Fibroblast of lung (primary cell): ENCODE results near the gene PHACTR2. TPM values are rescaled to one million over a fixed set of nuclear protein-coding genes. Genes with fewer than 3 reads are reported as not detected.

Source experiments
- DNase-seq, 2 donors: peaks; one replicate each; pipeline versions ENCODE4 v3.0.0 to v3.0.0-alpha.2; 2010; ENCODE audit warnings: low read depth in 2 of 2
- H2AFZ ChIP-seq: 2 replicates; pipeline ENCODE4 v1.5.1; 2012; ENCODE audit warnings: low read length, control low read depth, inconsistent platforms
- H3K27ac ChIP-seq: 2 replicates; pipeline ENCODE4 v1.5.1; 2011; ENCODE audit warnings: low read length, control low read depth; ENCODE audit not compliant: insufficient read depth
- H3K27me3 ChIP-seq: 2 replicates; pipeline ENCODE4 v1.5.1; 2011; ENCODE audit warnings: mild to moderate bottlenecking, low read length; ENCODE audit not compliant: control insufficient read depth, insufficient read depth
- H3K36me3 ChIP-seq: 2 replicates; pipeline ENCODE4 v1.5.1; 2011; ENCODE audit warnings: low read length; ENCODE audit not compliant: control insufficient read depth, insufficient read depth
- H3K4me1 ChIP-seq: 2 replicates; pipeline ENCODE4 v1.5.1; 2011; ENCODE audit warnings: low read length; ENCODE audit not compliant: control insufficient read depth, insufficient read depth; ENCODE audit errors: extremely low read depth
- H3K4me2 ChIP-seq: 2 replicates; pipeline ENCODE4 v1.5.1; 2011; ENCODE audit warnings: low read length, control low read depth; ENCODE audit not compliant: insufficient read depth; ENCODE audit errors: extremely low read depth
- H3K4me3 ChIP-seq, 4 experiments: fragments of 200-600 bp in 1 of 4; sonication (generic) in 1 of 4; replicated peaks in 1 of 4; 2 replicates each; pipeline ENCODE4 v1.5.1; 2011 to 2016; ENCODE audit warnings: low read length in 4 of 4, low read depth in 3 of 4, mild to moderate bottlenecking in 3 of 4, control low read depth in 2 of 4, inconsistent platforms in 1 of 4, mixed read lengths in 1 of 4; ENCODE audit not compliant: insufficient read depth in 1 of 4; ENCODE audit errors: control extremely low read depth in 1 of 4
- H3K79me2 ChIP-seq: 2 replicates; pipeline ENCODE4 v1.5.1; 2012; ENCODE audit warnings: mild to moderate bottlenecking, low read length, inconsistent platforms; ENCODE audit not compliant: control insufficient read depth, insufficient read depth
- H3K9ac ChIP-seq: 2 replicates; pipeline ENCODE4 v1.5.1; 2011; ENCODE audit warnings: mild to moderate bottlenecking, low read length, control low read depth; ENCODE audit not compliant: insufficient read depth
- H3K9me3 ChIP-seq: 2 replicates; pipeline ENCODE4 v1.5.1; 2012; ENCODE audit warnings: low read depth, low read length; ENCODE audit not compliant: control insufficient read depth, insufficient read depth
- H4K20me1 ChIP-seq: 2 replicates; pipeline ENCODE4 v1.5.1; 2011; ENCODE audit warnings: low read length; ENCODE audit not compliant: control insufficient read depth, insufficient read depth; ENCODE audit errors: extremely low read depth
- CTCF ChIP-seq, 2 donors: IDR thresholded peaks in 1 of 2; conservative IDR thresholded peaks in 1 of 2; 1 replicate in 1 of 2; 2 replicates in 1 of 2; pipeline ENCODE4 v1.5.1; 2011 to 2012; ENCODE audit warnings: low read length in 2 of 2, control low read depth in 1 of 2, inconsistent platforms in 1 of 2, low read depth in 1 of 2, mild to moderate bottlenecking in 1 of 2
- EZH2 ChIP-seq: IDR thresholded peaks from 2 replicates; pipeline ENCODE4 v1.5.1; 2012; ENCODE audit warnings: low read length, control low read depth, mild to moderate bottlenecking; ENCODE audit errors: missing control alignments
- polyA plus RNA-seq, 2 donors: library from polyadenylated mRNA; depleted of rRNA in 1 of 2; stranded (reverse) in 1 of 2; unstranded in 1 of 2; fragments of >200 nt; gene quantifications; 2 replicates each; pipeline ENCODE4 v1.2.1, GENCODE V29; 2011 to 2012; ENCODE audit warnings: missing spikeins in 1 of 2
- total RNA-seq: library from RNA; depleted of rRNA; stranded (reverse); fragments of >200 nt; gene quantifications from 2 replicates; pipeline ENCODE4 v1.2.1, GENCODE V29; 2014

PHACTR2 gene
- total and polyA plus RNA-seq, 2 donors (not counting 1 experiment from before 2014, with no cell fraction given), result 40.1 to 55.0 TPM

- Histone ChIP-seq H4K20me1 (no peaks in the 10 kb centered on the region), H3K36me3 (no peaks in the 10 kb centered on the region), H3K4me2 (no peak overlapping the region), H3K9me3 (no peaks in the 10 kb centered on the region), H3K4me1 (peaks cover 5% of the 10 kb centered on the region), H2AFZ (no peak overlapping the region), H3K9ac (no peak overlapping the region), H3K79me2 (no peaks in the 10 kb centered on the region), H3K4me3 (no peak overlapping the region), H3K27ac (no peak overlapping the region), H3K27me3 (no peaks in the 10 kb centered on the region)
- peak in 1 of 2 donors; percentile 85 for DNase-seq
- TF ChIP-seq CTCF (conservative IDR thresholded peaks at IDR 0.05 in 1 of 2, IDR thresholded peaks at IDR 0.05 in 1 of 2; ENCODE audit: low read depth in 1 of 2, low read length in 2 of 2) (no peak), EZH2 (no peak)
Measured at GRCh38 chr6:143822584-143823024, 144.8 kb downstream of the PHACTR2 start.

- H3K4me2 ChIP-seq, result no peak overlapping the region
Measured at GRCh38 chr6:143823548-143823947, 145.8 kb downstream of the PHACTR2 start.

GRCh38 chr6:143828572-143828971 is 150.8 kb downstream of the PHACTR2 start:
- Histone ChIP-seq H2AFZ (no peak overlapping the region), H3K27me3 (no peaks in the 10 kb centered on the region), H3K4me1 (no peaks in the 10 kb centered on the region), H4K20me1 (no peaks in the 10 kb centered on the region), H3K79me2 (no peaks in the 10 kb centered on the region), H3K27ac (no peak overlapping the region), H3K4me2 (no peak overlapping the region), H3K9ac (no peak overlapping the region), H3K4me3 (no peak overlapping the region), H3K36me3 (no peaks in the 10 kb centered on the region), H3K9me3 (no peaks in the 10 kb centered on the region)
- DNase-seq, result no peak
- TF ChIP-seq EZH2, result no peak

More at GRCh38 chr6:143823548-143823947, 145.8 kb downstream of the PHACTR2 start:
- Histone ChIP-seq H3K4me1 (peaks cover 5% of the 10 kb centered on the region), H3K27me3 (no peaks in the 10 kb centered on the region), H4K20me1 (no peaks in the 10 kb centered on the region), H3K79me2 (no peaks in the 10 kb centered on the region), H3K9ac (no peak overlapping the region), H3K9me3 (no peaks in the 10 kb centered on the region), H3K27ac (no peak overlapping the region), H3K36me3 (no peaks in the 10 kb centered on the region), H3K4me3 (no peak overlapping the region), H2AFZ (no peak overlapping the region)
- DNase-seq, result peak; percentile 9 to 33
- TF ChIP-seq EZH2, result no peak
- TF ChIP-seq CTCF (conservative IDR thresholded peaks at IDR 0.05 in 1 of 2, IDR thresholded peaks at IDR 0.05 in 1 of 2; ENCODE audit: low read depth in 1 of 2, low read length in 2 of 2), result no peak
